KOPT-K1 (cell line): ENCODE measurements around the gene THADA.
"Not testable (repeated sequence)": the region's sequence is repeated elsewhere in the genome, so short reads cannot be mapped to it uniquely, and the experiment has no call there.

ENCODE experiments used
- H3K27ac ChIP-seq: fragments of 200-600 bp; sonication (generic); 2 replicates; pipeline ENCODE4 v1.5.1; 2016; ENCODE audit warnings: antibody characterized with exemption, mild to moderate bottlenecking, low read depth, low read length; ENCODE audit not compliant: poor library complexity, severe bottlenecking
- H3K36me3 ChIP-seq: fragments of 200-600 bp; sonication (generic); 2 replicates; pipeline ENCODE4 v1.5.1; 2017; ENCODE audit warnings: antibody characterized with exemption, mild to moderate bottlenecking, low read length, moderate library complexity; ENCODE audit not compliant: insufficient read depth
- H3K9me3 ChIP-seq: fragments of 200-600 bp; sonication (generic); 2 replicates; pipeline ENCODE4 v1.5.1; 2017; ENCODE audit warnings: antibody characterized with exemption, low read length, mild to moderate bottlenecking; ENCODE audit not compliant: insufficient read depth, poor library complexity, severe bottlenecking

The THADA gene

GRCh38 chr2:43534569-43534968 is 61.3 kb downstream of the THADA start:
- no peak overlapping the region for H3K27ac ChIP-seq
- H3K36me3 ChIP-seq, result peaks cover 37% of the 10 kb centered on the region

GRCh38 chr2:43532572-43532971 is 63.3 kb downstream of the THADA start:
- peaks cover 22% of the 10 kb centered on the region for H3K36me3 ChIP-seq
- H3K27ac ChIP-seq, H3K9me3 ChIP-seq: not testable (repeated sequence)

More at GRCh38 chr2:43534569-43534968, 61.3 kb downstream of the THADA start:
- H3K9me3 ChIP-seq, result no peaks in the 10 kb centered on the region

GRCh38 chr2:43531251-43531650 is 64.6 kb downstream of the THADA start:
- no peaks in the 10 kb centered on the region for H3K9me3 ChIP-seq
- H3K36me3 ChIP-seq, result peaks cover 28% of the 10 kb centered on the region
- no peak overlapping the region for H3K27ac ChIP-seq

GRCh38 chr2:43526994-43527393 is 68.8 kb downstream of the THADA start:
- peaks cover 10% of the 10 kb centered on the region for H3K9me3 ChIP-seq
- no peak overlapping the region for H3K27ac ChIP-seq
- H3K36me3 ChIP-seq, result peaks cover 27% of the 10 kb centered on the region

GRCh38 chr2:43525506-43525905 is 70.3 kb downstream of the THADA start:
- Histone ChIP-seq H3K36me3 (peaks cover 27% of the 10 kb centered on the region), H3K9me3 (peaks cover 10% of the 10 kb centered on the region), H3K27ac (no peak overlapping the region)

- Histone ChIP-seq H3K9me3 (peaks cover 10% of the 10 kb centered on the region), H3K36me3 (peaks cover 27% of the 10 kb centered on the region), H3K27ac (no peak overlapping the region)
Observed at GRCh38 chr2:43524177-43524965, 71.5 kb downstream of the THADA start.

GRCh38 chr2:43522177-43522576 is 73.7 kb downstream of the THADA start:
- no peak overlapping the region for H3K27ac ChIP-seq
- H3K9me3 ChIP-seq, result peaks cover 10% of the 10 kb centered on the region
- peaks cover 26% of the 10 kb centered on the region for H3K36me3 ChIP-seq

- Histone ChIP-seq H3K9me3 (peaks cover 10% of the 10 kb centered on the region), H3K36me3 (peaks cover 20% of the 10 kb centered on the region), H3K27ac (no peak overlapping the region)
Observed at GRCh38 chr2:43521568-43521967, 74.3 kb downstream of the THADA start.

GRCh38 chr2:43520919-43521318 is 74.9 kb downstream of the THADA start:
- H3K27ac ChIP-seq, result no peak overlapping the region
- peaks cover 9% of the 10 kb centered on the region for H3K9me3 ChIP-seq
- H3K36me3 ChIP-seq, result peaks cover 13% of the 10 kb centered on the region

- Histone ChIP-seq H3K36me3 (peaks cover 2% of the 10 kb centered on the region), H3K9me3 (no peaks in the 10 kb centered on the region), H3K27ac (no peak overlapping the region)
Observed at GRCh38 chr2:43519643-43520221, 76.1 kb downstream of the THADA start.

GRCh38 chr2:43518718-43519117 is 77.1 kb downstream of the THADA start:
- H3K36me3 ChIP-seq, result no peaks in the 10 kb centered on the region; the same call in 1 of the 2 replicates
- no peak overlapping the region for H3K27ac ChIP-seq
- no peaks in the 10 kb centered on the region for H3K9me3 ChIP-seq

GRCh38 chr2:43518181-43518580 is 77.7 kb downstream of the THADA start:
- H3K36me3 ChIP-seq, result peaks cover 3% of the 10 kb centered on the region
- no peaks in the 10 kb centered on the region for H3K9me3 ChIP-seq
- no peak overlapping the region for H3K27ac ChIP-seq

- no peak overlapping the region for H3K27ac ChIP-seq
Observed at GRCh38 chr2:43515807-43516497, 79.9 kb downstream of the THADA start.

GRCh38 chr2:43515248-43515647 is 80.6 kb downstream of the THADA start:
- Histone ChIP-seq H3K36me3 (peaks cover 24% of the 10 kb centered on the region), H3K27ac (no peak overlapping the region), H3K9me3 (no peaks in the 10 kb centered on the region)

More at GRCh38 chr2:43515807-43516497, 79.9 kb downstream of the THADA start:
- Histone ChIP-seq H3K9me3 (no peaks in the 10 kb centered on the region), H3K36me3 (peaks cover 24% of the 10 kb centered on the region)

GRCh38 chr2:43513796-43514195 is 82.0 kb downstream of the THADA start:
- Histone ChIP-seq H3K36me3 (peaks cover 24% of the 10 kb centered on the region; the same call in 1 of the 2 replicates), H3K9me3 (no peaks in the 10 kb centered on the region), H3K27ac (no peak overlapping the region)
